NOMO-1 treated with DMSO at 0.1 percent for 48 hours (cell line): Measurements from ENCODE around the gene FOXN3.
"Not testable (repeated sequence)": the region's sequence is repeated elsewhere in the genome, so short reads cannot be mapped to it uniquely, and the experiment has no call there.

ENCODE experiments used
- DNase-seq: peaks from one replicate; lab custom pipeline; 2025; ENCODE audit not compliant: unreplicated experiment; lab: John Stamatoyannopoulos, UW

Gene FOXN3

DNA sequence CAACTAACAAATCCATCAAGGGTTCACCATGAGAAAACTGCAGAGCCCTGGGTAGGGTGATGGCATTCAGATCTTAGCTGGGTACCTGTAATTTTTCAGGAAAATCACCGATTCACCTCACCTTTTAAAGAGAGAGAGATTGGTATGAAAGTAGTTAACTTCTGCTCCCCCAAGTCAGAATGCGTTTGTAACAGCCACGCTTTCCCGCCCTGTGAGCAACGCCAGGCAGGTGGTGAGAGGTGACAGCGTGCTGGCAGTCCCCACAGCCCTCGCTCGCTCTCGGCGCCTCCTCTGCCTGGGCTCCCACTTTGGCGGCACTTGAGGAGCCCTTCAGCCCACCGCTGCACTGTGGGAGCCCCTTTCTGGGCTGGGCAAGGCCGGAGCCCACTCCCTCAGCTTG is 305.8 kb downstream of the FOXN3 start:
- DNase-seq: not testable (repeated sequence)

DNA sequence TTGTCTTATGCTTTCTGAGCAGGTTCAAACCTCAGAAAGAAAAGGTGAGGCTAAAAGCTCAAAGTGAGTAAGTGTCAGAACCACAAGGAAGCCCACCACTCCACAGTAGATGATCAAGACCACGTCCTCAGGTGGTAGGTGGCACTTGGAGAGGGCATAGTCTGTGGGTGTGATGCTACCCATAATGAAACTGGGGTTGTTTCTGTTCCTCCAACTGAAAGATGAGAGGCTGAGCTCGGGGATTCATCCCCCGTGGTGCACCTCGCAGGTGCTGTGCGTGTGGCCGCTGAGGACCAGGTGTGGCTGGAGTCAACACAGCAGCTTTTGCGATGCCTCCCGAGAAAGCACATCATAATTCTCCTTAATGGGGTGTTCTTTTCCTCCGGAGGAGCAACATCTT is 306.9 kb downstream of the FOXN3 start:
- no peak for DNase-seq

DNA sequence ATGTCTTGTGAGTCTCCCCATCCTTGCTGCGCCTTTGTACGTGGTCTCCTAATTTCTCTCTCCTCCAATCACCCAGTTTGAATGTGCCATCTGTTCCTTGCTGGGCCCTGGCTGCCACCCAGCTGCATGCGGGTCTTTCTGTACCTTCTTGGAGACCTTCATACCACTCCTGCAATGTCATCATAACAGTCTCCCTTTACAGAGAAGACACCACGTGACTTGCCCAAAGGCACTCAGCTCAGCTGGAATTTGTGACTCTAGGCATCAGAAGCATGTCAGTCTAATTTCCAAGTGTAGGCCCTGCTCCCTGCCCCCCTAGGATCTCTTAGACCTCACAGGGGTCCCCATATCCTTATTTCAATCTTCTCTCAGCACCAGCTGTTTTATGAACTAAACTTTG is 308.4 kb downstream of the FOXN3 start:
- no peak for DNase-seq

DNA sequence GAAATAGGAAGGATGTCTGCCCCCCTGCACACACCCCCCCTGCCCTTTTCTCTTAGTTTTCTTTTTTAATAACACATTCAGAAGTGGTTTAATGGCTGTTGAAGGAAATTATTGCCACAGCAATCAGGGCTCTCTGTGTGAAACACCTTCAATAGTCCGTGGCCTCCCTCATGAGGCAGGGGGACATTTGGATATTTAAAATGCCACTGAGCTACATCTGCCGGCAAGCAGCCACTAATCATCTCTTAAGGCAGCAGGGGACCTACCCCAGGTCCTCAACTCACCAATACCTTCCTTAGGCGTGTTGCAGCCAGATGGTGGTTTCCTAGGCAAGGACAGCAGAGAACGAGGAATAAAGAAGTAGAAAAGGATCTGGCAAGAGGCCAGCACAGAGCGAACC is 309.4 kb downstream of the FOXN3 start:
- DNase-seq: no peak
